ENCODE data around the gene PKIG. TPM values are rescaled to one million over a fixed set of nuclear protein-coding genes. Genes with fewer than 3 reads are reported as not detected.

PKIG gene
- total and polyA plus RNA-seq, 9 of the 15 experiments (the other 6 are each of a cell fraction or from before 2014, with no cell fraction given) = 0.13 to 7.0 (median 4.7) TPM

GRCh38 chr20:44609516-44610312, 27.3 kb downstream of the PKIG start (continued):
- TF ChIP-seq, protein P1, sequence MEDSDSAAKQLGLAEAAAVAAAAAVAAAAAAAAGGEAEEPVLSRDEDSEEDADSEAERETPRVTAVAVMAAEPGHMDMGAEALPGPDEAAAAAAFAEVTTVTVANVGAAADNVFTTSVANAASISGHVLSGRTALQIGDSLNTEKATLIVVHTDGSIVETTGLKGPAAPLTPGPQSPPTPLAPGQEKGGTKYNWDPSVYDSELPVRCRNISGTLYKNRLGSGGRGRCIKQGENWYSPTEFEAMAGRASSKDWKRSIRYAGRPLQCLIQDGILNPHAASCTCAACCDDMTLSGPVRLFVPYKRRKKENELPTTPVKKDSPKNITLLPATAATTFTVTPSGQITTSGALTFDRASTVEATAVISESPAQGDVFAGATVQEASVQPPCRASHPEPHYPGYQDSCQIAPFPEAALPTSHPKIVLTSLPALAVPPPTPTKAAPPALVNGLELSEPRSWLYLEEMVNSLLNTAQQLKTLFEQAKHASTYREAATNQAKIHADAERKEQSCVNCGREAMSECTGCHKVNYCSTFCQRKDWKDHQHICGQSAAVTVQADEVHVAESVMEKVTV (CRISPR knock-in tag; IDR thresholded peaks at IDR 0.05) = peak; percentile 96
- no peak for TF ChIP-seq RBM15 (IDR thresholded peaks at IDR 0.05; ENCODE audit: insufficient read depth, low read length)
- TF ChIP-seq, protein P2, sequence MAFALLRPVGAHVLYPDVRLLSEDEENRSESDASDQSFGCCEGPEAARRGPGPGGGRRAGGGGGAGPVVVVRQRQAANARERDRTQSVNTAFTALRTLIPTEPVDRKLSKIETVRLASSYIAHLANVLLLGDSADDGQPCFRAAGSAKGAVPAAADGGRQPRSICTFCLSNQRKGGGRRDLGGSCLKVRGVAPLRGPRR (CRISPR knock-in tag; IDR thresholded peaks at IDR 0.05) = no peak
- TF ChIP-seq ATF1 (CRISPR knock-in tag; IDR thresholded peaks at IDR 0.05) = no peak
- peak; percentile 18 for TF ChIP-seq ATF1 (tag; IDR thresholded peaks at IDR 0.05)
- no peak for TF ChIP-seq NCOA4 (IDR thresholded peaks at IDR 0.05; ENCODE audit: partially characterized antibody)
- TF ChIP-seq CREM (IDR thresholded peaks at IDR 0.05; ENCODE audit: low read depth) = peak; percentile 55
- peak; percentile 32; the same call in 1 of the 2 replicates for TF ChIP-seq ZNF239 (CRISPR knock-in tag; IDR thresholded peaks at IDR 0.05)
- no peak for TF ChIP-seq ZNF280A (IDR thresholded peaks at IDR 0.05; ENCODE audit: low read depth, partially characterized antibody)
- peak; percentile 16; the same call in 1 of the 2 replicates for TF ChIP-seq RAD51 (IDR thresholded peaks at IDR 0.05; ENCODE audit: borderline replicate concordance, low read depth)
- no peak for TF ChIP-seq CEBPG (CRISPR knock-in tag; IDR thresholded peaks at IDR 0.05)
- no peak for TF ChIP-seq CEBPG (tag; conservative IDR thresholded peaks at IDR 0.05 in 1 of 2, IDR thresholded peaks at IDR 0.05 in 1 of 2)
- TF ChIP-seq ZNF518B (CRISPR knock-in tag; IDR thresholded peaks at IDR 0.05) = no peak
- no peak for TF ChIP-seq CBFA2T3 (IDR thresholded peaks at IDR 0.05)
- TF ChIP-seq SMC3 (conservative IDR thresholded peaks at IDR 0.05; ENCODE audit: insufficient read depth, low read depth, low read length) = peak; percentile 95
- TF ChIP-seq ZBED1 (IDR thresholded peaks at IDR 0.05) = no peak
- TF ChIP-seq RAD21 (CRISPR knock-in tag; conservative IDR thresholded peaks at IDR 0.05 in 1 of 2, IDR thresholded peaks at IDR 0.05 in 1 of 2) = peak; percentile 97 to 98
- peak; percentile 42; the same call in 1 of the 2 replicates for TF ChIP-seq PHF8 (IDR thresholded peaks at IDR 0.05; ENCODE audit: borderline replicate concordance, low read length)
- no peak for TF ChIP-seq TOE1 (IDR thresholded peaks at IDR 0.05; ENCODE audit: borderline replicate concordance)
- TF ChIP-seq TOE1 (CRISPR knock-in tag; IDR thresholded peaks at IDR 0.05; ENCODE audit: borderline replicate concordance, low read depth) = peak; percentile 66
- no peak for TF ChIP-seq ILK (tag; IDR thresholded peaks at IDR 0.05; ENCODE audit: borderline replicate concordance, low read depth)

Measured in K562 (cell line).